ENCODE measurements around the gene FAM117B.

FAM117B gene

GRCh38 chr2:202703091-202703490, 68.3 kb downstream of the FAM117B start:
- no peak for TF ChIP-seq TAF1 (IDR thresholded peaks at IDR 0.05; ENCODE audit: borderline replicate concordance, insufficient read depth, low read length)
- TF ChIP-seq SIN3A (IDR thresholded peaks at IDR 0.05; ENCODE audit: borderline replicate concordance, insufficient read depth, low read length) = no peak
- no peak for TF ChIP-seq REST (IDR thresholded peaks at IDR 0.05; ENCODE audit: insufficient read depth in 1 of 2, low read depth in 2 of 2, low read length in 2 of 2)
- TF ChIP-seq FOXP2 (optimal IDR thresholded peaks at IDR 0.05; ENCODE audit: borderline replicate concordance, extremely low read depth, extremely low read length, insufficient read depth) = no peak
- TF ChIP-seq POLR2AphosphoS5 (IDR thresholded peaks at IDR 0.05; ENCODE audit: low read depth, low read length) = no peak

- TF ChIP-seq TAF1 (IDR thresholded peaks at IDR 0.05; ENCODE audit: borderline replicate concordance, insufficient read depth, low read length) = no peak
- no peak for TF ChIP-seq SIN3A (IDR thresholded peaks at IDR 0.05; ENCODE audit: borderline replicate concordance, insufficient read depth, low read length)
- no peak for TF ChIP-seq POLR2AphosphoS5 (IDR thresholded peaks at IDR 0.05; ENCODE audit: low read depth, low read length)
- no peak for TF ChIP-seq REST (IDR thresholded peaks at IDR 0.05; ENCODE audit: insufficient read depth in 1 of 2, low read depth in 2 of 2, low read length in 2 of 2)
- no peak for TF ChIP-seq FOXP2 (optimal IDR thresholded peaks at IDR 0.05; ENCODE audit: borderline replicate concordance, extremely low read depth, extremely low read length, insufficient read depth)
These were observed 69.5 kb downstream of the FAM117B start for GRCh38 chr2:202704248-202704647.

- TF ChIP-seq SIN3A (IDR thresholded peaks at IDR 0.05; ENCODE audit: borderline replicate concordance, insufficient read depth, low read length) = no peak
- no peak for TF ChIP-seq POLR2AphosphoS5 (IDR thresholded peaks at IDR 0.05; ENCODE audit: low read depth, low read length)
- no peak for TF ChIP-seq TAF1 (IDR thresholded peaks at IDR 0.05; ENCODE audit: borderline replicate concordance, insufficient read depth, low read length)
- no peak for TF ChIP-seq REST (IDR thresholded peaks at IDR 0.05; ENCODE audit: insufficient read depth in 1 of 2, low read depth in 2 of 2, low read length in 2 of 2)
- no peak for TF ChIP-seq FOXP2 (optimal IDR thresholded peaks at IDR 0.05; ENCODE audit: borderline replicate concordance, extremely low read depth, extremely low read length, insufficient read depth)
These were observed 70.8 kb downstream of the FAM117B start for GRCh38 chr2:202705446-202706020.

GRCh38 chr2:202716114-202716718, 81.4 kb downstream of the FAM117B start:
- TF ChIP-seq REST (IDR thresholded peaks at IDR 0.05; ENCODE audit: insufficient read depth in 1 of 2, low read depth in 2 of 2, low read length in 2 of 2) (no peak), TAF1 (IDR thresholded peaks at IDR 0.05; ENCODE audit: borderline replicate concordance, insufficient read depth, low read length) (no peak), POLR2AphosphoS5 (IDR thresholded peaks at IDR 0.05; ENCODE audit: low read depth, low read length) (no peak), FOXP2 (optimal IDR thresholded peaks at IDR 0.05; ENCODE audit: borderline replicate concordance, extremely low read depth, extremely low read length, insufficient read depth) (no peak), SIN3A (IDR thresholded peaks at IDR 0.05; ENCODE audit: borderline replicate concordance, insufficient read depth, low read length) (no peak)

Measured in PFSK-1 (cell line).